Stimulated activated naive CD8-positive, alpha-beta T cell treated with anti-CD3 and anti-CD28 coated beads, Interleukin-15, Interleukin-2, amounts not matched to agents 100 U/mL and 50 U/mL, for 24 hours (primary cell): ENCODE data around the gene ANO1.

ENCODE experiments used
- ATAC-seq: fragments of 150-1000 bp; cut with Tn5 transposase; one replicate; pipeline ENCODE4 v1.10.0; 2021
- DNase-seq: peaks from one replicate; pipeline ENCODE4 v3.0.0; 2021

The ANO1 gene

DNA sequence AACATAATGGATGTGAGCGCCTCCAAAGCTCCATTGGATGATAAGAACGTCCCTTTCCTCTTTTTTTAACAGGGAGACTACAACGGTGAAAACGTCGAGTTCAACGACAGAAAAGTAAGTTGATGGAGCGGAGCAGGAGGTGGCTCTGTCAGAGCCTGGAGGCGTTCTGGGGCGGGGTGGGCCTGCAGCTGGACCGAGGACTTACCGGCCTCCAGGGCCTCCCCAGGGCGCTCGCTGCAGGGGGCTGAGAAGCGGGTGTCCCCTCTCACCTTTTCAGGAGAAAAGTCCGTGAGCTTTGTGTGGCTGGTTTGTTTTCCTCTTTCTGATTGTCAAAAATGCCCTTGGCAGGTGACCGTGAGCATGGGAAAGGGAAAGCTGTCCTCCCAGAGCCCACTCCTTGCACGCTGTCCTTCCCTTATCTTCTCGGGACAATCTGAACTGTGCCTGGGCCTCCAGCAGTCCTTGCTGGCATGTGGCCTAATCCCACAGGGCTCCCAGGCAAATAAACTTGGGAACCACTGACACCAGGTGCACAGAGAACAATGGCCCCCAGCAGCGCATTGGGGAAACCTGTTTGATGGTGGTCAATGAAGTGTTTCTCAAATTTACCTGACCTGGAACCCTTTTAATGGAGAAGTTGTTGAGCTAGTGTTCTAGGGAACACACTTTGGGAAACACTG lies 38.4 kb downstream of the ANO1 start:
- ATAC-seq (no peak), DNase-seq (no peak)

GRCh38 chr11:70117567-70118145 lies 39.5 kb downstream of the ANO1 start:
- DNase-seq (no peak), ATAC-seq (no peak)

GRCh38 chr11:70118642-70119041 lies 40.5 kb downstream of the ANO1 start:
- DNase-seq (no peak), ATAC-seq (no peak)

DNA sequence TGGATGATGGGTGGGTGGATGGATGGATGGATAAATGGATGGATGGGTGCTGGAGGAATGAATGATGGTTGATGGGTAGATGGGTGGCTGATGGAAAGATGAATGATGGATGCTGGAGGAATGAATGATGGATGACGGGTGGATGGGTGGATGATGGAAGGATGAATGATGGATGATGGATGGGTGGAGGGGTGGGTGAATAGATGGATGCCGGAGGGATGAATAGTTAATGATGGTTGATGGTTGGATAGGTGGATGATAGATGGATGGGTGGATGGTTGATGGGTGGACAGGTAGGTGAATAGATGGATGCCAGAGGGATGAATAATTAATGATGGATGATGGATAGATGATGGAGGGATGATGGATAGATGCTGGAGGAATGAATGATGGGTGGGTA lies 41.4 kb downstream of the ANO1 start:
- no peak for DNase-seq
- ATAC-seq = no peak

GRCh38 chr11:70120674-70121073 lies 42.6 kb downstream of the ANO1 start:
- no peak for DNase-seq
- no peak for ATAC-seq

- ATAC-seq (no peak), DNase-seq (no peak)
Observed at GRCh38 chr11:70122490-70123198, 44.5 kb downstream of the ANO1 start.

DNA sequence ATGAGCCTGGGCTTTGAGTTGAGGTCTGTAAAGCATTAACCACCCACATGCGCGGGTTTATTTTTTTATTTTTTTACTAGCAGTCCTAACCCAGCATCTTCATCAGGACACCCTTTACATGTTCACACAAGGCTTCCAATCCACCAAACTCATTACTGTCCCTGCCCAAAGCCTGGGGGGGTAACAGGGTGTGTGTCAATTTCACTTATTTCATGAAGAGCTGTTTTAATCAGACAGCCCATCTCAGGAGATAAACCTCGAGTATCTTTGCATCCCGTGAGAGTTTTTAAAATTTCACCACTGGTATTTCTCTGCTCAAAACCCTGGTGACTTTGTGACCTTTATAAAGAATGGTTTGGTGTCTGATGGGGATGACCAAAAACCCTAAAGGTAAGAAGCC lies 45.6 kb downstream of the ANO1 start:
- ATAC-seq (no peak), DNase-seq (no peak)

- no peak for DNase-seq
- ATAC-seq = no peak
Observed at GRCh38 chr11:70124321-70125000, 46.3 kb downstream of the ANO1 start.

DNA sequence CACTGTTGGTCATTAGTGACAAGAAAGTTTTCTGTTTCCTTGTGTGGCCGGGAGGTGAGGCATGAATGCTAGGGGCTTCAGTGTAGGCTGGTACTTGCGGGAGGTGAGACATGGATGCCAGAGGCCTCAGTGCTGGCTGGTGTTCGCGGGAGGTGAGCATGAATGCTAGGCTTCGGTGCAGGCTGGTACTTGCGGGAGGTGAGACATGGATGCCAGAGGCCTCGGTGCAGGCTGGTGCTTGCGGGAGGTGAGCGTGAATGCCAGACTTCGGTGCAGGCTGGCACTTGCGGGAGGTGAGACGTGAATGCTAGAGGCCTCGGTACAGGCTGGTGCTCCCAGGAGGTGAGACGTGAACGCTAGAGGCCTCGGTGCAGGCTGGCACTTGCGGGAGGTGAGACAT lies 48.4 kb downstream of the ANO1 start:
- DNase-seq (no peak), ATAC-seq (no peak)

DNA sequence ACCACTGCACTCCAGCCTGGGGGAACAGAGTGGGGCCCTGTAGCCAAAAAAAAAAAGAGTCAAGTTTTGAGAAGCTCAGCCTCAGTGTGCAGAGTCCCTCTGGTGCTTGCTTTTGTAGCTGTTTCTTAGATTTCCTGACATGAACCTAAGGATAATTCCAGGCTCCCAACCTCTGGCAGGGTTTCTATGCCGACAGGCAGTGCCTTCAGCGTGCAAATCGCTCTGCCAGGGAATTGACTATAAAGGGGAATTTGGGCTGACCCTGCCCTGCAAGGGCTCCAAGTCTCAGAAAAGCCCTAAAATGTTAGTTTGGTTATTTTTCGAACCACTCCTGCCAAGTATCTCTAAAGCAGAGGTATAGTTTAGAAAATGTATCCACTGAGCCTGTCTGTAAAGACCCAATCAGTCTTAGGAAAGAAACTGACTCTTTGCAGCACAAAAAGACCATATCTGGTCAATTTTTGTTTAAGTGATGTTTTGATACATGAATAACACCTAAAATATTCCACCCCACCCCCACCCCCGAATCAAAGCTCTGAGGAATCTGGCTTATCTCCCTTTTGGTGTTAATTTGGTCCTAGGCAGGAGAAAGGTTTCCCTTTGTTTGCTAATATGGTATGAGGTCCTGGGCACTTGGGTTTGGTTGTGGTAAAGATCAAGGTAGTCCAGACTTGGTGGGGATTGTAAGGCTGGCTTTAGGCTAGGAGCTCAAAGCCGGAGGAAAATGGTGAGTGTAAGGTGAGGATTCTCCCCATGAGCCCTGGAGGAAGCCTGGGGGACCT lies 49.7 kb downstream of the ANO1 start:
- DNase-seq = no peak
- ATAC-seq = no peak

DNA sequence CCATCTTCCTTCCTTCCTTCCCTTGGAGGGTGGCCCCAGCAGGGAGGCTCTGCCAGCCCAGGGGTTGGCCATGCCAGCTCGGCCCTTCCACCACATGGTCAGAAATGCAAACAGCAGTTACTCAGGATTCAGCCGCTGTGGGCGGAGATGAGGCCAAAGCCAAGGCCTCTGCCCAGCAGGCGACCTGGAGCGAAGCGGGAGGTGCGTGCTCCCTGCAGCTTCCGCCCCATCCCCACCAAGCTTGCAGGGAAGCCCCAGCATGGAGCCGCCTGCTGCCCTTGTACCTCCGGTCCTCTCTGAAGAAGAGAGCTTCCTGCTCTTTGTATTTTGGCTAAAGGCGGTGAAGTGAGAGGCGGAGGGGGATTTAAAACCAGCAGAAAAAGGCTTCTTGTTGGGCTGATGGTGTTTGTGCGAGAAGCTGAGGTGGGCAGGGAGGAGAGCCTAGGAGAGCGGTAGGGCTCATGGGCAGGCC lies 50.4 kb downstream of the ANO1 start:
- no peak for DNase-seq
- no peak for ATAC-seq

GRCh38 chr11:70129051-70129592 lies 51.0 kb downstream of the ANO1 start:
- no peak for ATAC-seq
- DNase-seq = no peak

DNA sequence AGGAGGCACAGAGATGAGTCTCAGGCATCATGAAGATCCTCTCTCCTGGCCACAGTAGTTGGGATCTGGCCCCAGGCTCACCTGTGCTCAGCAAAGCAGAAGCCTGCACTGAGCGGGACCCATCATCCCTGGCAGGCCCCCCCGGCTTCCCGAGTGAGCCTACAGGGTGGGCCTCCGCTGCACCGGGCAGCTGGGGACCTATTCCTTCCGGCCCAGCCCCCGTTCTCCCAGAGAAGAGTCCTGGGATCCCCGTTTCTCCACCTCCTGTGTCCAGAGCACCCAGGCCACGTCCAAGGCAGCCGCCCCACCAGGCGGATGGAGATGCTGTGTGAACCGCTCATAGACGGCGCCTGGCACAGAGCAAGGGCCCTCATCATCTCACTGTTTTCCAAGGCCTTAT lies 52.5 kb downstream of the ANO1 start:
- DNase-seq (no peak), ATAC-seq (no peak)

DNA sequence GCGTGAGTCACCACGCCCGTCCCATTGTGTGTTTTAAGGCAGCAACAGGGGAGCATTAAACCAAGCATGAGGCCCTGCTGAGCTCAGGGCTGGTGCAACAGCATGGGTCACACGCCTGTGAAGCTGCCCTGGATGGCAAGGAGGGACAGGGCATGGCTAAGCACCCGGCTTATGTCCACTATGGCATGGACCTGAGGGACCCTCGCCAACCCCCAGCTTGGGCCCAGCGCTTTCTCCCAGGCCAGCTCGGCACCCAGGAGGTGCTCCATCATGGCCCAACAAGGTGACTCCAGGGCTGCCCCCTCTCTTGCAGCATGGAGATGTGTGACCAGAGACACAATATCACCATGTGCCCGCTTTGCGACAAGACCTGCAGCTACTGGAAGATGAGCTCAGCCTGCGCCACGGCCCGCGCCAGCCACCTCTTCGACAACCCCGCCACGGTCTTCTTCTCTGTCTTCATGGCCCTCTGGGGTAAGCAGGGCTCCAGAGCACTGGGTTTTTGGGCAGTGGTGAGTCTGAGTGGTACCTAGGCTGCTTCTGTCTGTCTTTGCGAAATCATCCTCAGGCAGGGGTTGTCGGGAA lies 53.6 kb downstream of the ANO1 start:
- DNase-seq (no peak), ATAC-seq (no peak)

DNA sequence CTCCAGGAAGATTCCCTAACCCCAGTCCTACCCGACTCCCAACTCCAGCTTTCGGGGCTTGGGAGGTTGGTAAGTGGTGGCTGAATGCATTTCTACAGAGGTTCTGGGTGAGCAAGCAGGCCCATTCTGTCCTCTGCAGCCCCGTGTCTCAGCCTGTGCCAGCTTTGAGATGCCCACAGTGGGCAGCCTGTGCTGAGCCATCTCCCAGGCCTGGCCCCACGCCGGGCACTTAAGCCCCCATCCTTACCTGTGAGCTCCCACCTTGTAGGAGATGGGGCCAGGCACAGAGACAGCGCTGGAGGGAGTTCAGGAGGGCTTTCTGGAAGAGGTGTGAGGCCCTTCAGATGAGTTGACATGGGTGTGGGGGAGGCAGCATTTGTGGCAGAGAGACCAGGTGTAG lies 54.5 kb downstream of the ANO1 start:
- no peak for ATAC-seq
- DNase-seq = no peak

- no peak for ATAC-seq
- DNase-seq = no peak
Observed at GRCh38 chr11:70133771-70134335, 55.7 kb downstream of the ANO1 start.

DNA sequence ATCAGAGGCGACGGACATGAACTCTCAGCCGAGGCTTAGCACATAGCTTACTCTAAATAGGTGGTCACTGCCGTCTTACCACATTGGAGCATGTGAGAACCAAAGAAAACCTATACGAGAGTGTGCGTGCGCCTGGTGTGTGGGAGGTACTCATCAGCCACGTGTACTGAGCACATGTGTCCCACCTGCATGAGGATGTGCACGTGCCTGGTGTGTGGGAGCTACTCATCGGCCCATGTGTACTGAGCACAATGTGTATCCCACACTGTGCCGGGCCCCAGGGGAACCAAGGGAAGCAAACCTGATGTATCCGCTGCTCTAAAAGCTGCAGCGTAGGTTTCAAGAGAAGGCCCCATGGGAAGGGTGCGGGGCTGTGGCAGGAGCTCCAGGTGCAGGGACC lies 56.4 kb downstream of the ANO1 start:
- no peak for ATAC-seq
- no peak for DNase-seq

DNA sequence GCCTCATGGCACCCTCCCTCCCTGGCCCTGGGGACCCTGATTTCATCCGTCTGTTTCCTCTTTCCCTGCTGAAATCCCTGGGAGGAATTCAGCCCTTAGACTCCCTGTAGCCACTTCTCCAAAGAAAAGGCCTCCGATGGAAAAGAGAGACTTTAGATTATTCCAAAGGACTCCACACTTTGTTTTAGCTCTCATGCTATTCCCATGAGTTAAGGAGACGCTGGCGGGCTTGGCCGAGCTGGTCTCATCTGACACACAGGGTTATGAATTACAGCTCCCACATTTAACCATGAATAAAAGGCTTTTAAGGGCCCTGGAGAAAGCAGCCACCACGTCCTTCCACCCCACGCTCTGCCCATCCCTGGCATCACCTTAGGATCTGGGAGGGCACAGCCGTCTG lies 57.0 kb downstream of the ANO1 start:
- DNase-seq (no peak), ATAC-seq (no peak)

- no peak for DNase-seq
- ATAC-seq = no peak
Observed at GRCh38 chr11:70135625-70136059, 57.5 kb downstream of the ANO1 start.

DNA sequence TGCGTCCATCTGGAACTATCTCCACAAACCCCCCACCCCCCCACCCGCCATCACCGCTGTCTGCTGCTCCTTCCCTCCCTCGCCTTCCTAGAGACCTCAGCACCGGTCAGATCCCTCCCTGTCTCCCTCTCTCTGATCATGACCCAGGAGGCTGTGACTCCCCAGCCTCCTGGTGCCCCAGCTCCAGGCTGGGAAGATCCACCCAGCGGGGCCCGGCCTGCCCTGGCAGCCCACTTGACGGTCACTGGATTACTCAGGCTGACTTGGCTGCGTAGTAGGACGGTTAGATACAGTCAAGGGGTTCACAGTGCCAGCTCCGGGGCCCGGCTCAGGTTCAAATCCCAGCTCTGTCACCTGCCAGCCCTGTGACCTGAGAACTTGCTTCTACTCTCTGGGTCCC lies 59.3 kb downstream of the ANO1 start:
- no peak for ATAC-seq
- DNase-seq = no peak

DNA sequence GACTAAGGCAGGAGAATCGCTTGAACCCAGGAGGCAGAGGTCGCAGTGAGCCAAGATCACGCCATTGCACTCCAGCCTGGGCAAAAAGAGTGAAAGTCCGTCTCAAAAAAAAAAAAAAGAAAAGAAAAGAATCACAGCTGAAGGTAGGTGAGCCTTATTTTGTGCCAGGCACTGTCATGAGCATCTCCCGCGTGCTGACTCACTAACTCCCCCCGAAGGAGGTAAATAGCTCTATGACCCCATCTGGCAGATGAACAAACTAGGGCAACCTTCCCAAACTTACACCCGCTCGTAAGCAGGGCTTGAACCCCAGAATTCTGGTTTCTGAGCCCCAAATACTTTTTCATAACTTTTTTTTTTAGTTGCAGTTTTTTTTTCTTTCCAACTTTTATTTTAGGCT lies 60.3 kb downstream of the ANO1 start:
- no peak for DNase-seq
- no peak for ATAC-seq
